Loucy (cell line): Measurements from ENCODE around the gene NRP1.

Experiments
- CTCF ChIP-seq: fragments of 200-600 bp; sonication (generic); conservative IDR thresholded peaks from 2 replicates; pipeline ENCODE4 v1.5.1; 2014; ENCODE audit warnings: mild to moderate bottlenecking, antibody characterized with exemption, low read length
- EZH2phosphoT487 ChIP-seq: fragments of 200-600 bp; IDR thresholded peaks from 2 replicates; pipeline ENCODE4 v1.6.1; 2018; ENCODE audit warnings: antibody characterized with exemption, mild to moderate bottlenecking, moderate library complexity, borderline replicate concordance

DNA sequence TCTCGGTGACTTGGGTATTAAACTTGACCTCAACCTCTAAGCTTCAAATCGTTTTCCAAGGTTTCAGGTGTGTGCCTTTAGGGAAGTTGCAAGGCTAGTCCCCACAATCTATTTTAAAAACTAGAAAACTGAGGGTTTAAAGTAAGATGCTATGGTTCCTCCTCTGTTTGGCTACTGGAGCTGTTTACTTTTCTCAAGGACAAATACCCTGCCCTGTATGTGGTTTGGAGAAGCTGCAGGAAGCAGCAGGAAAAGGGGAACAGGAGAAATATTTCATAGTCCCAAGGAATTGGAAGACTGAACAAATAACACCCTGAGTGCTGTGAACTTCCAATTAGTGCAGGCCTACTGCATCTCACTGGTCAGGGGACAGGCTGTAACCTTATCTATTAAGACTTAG lies 135.9 kb downstream of the NRP1 start:
- TF ChIP-seq CTCF (no peak), EZH2phosphoT487 (no peak)
